ENCODE measurements around the gene TSC22D4. TPM values are rescaled to one million over a fixed set of nuclear protein-coding genes. Genes with fewer than 3 reads are reported as not detected.

Gene TSC22D4
- total and polyA plus RNA-seq, 9 of the 15 experiments (the other 6 are each of a cell fraction or from before 2014, with no cell fraction given): 0.37 to 107 (median 28.7) TPM

DNA sequence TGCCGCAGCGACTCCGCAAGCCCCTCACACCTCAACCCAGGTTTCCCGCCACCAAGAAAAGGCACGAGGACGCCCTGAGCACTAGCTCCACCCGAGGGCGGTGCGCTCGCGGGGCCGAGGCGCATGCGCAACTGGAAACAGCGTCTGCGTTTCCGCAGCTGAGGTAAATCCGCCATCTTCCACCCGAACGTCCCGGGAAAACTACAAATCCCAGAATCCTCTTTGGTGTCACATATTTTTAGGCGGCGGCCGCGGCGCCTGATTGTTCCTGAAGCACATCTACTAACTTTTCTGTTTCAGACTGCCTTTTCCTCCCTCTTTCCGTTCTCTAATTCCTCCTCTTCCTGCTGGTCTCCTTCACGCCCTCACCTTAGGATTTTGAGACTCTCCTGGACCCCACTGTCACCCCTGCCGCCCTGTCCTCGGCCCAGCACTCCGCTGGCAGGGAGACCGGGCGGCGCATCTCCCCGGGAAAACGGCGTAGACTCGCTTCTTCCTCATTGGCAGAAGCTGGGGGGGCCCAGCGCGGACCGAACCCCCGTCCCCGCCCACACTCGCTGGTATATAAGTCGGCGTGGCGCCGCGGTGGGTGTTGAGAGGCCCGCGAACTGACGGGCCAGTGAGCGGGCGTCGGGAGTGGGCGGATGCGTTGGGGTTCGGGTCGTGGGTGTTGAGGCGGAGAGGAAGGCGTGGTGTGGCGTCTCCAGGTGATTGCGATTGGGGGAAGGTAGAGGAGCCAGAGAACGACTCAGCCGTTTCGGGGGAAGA, 50.6 kb downstream of the TSC22D4 start, which contains the start of gene ZCWPW1 (continued):
- TF ChIP-seq KLF1 (tag; IDR thresholded peaks at IDR 0.05) (peak; percentile 56), RCOR1 (IDR thresholded peaks at IDR 0.05; ENCODE audit: borderline replicate concordance in 1 of 2, low read depth in 2 of 2, low read length in 2 of 2) (peak in 1 of 2 experiments; percentile 73; a peak in 2 of 4 replicates), IFI16 (CRISPR knock-in tag; IDR thresholded peaks at IDR 0.05) (no peak), GTF2A2 (tag; IDR thresholded peaks at IDR 0.05) (peak; percentile 89), NFXL1 (CRISPR knock-in tag; IDR thresholded peaks at IDR 0.05) (no peak), BDP1 (IDR thresholded peaks at IDR 0.05; ENCODE audit: insufficient read depth, insufficient read length) (no peak), CREBBP (IDR thresholded peaks at IDR 0.05; ENCODE audit: low read depth, low read length) (no peak), GABPB2 (CRISPR knock-in tag; conservative IDR thresholded peaks at IDR 0.05) (peak; percentile 80; the same call in 1 of the 2 replicates), SMAD1 (IDR thresholded peaks at IDR 0.05; ENCODE audit: low read depth, low read length, partially characterized antibody) (peak; percentile 57), PHF8 (IDR thresholded peaks at IDR 0.05; ENCODE audit: borderline replicate concordance, low read length) (peak; percentile 83), ZNF274 (IDR thresholded peaks at IDR 0.05; ENCODE audit: borderline replicate concordance, low read depth, low read length) (no peak), RBFOX2 (IDR thresholded peaks at IDR 0.05; ENCODE audit: low read depth, low read length) (peak; percentile 98), HMGN3 (IDR thresholded peaks at IDR 0.05; ENCODE audit: borderline replicate concordance, extremely low read depth, insufficient read length, low read depth, low read length) (peak; percentile 75), TAL1 (IDR thresholded peaks at IDR 0.05) (no peak; the same call in 1 of the 2 replicates)
- TF ChIP-seq, protein P1, sequence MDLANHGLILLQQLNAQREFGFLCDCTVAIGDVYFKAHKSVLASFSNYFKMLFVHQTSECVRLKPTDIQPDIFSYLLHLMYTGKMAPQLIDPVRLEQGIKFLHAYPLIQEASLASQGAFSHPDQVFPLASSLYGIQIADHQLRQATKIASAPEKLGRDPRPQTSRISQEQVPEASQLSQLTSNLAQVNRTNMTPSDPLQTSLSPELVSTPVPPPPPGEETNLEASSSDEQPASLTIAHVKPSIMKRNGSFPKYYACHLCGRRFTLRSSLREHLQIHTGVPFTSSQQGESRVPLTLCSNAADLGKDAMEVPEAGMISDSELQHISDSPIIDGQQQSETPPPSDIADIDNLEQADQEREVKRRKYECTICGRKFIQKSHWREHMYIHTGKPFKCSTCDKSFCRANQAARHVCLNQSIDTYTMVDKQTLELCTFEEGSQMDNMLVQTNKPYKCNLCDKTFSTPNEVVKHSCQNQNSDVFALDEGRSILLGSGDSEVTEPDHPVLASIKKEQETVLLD (IDR thresholded peaks at IDR 0.05): peak; percentile 97
- TF ChIP-seq, protein P2, sequence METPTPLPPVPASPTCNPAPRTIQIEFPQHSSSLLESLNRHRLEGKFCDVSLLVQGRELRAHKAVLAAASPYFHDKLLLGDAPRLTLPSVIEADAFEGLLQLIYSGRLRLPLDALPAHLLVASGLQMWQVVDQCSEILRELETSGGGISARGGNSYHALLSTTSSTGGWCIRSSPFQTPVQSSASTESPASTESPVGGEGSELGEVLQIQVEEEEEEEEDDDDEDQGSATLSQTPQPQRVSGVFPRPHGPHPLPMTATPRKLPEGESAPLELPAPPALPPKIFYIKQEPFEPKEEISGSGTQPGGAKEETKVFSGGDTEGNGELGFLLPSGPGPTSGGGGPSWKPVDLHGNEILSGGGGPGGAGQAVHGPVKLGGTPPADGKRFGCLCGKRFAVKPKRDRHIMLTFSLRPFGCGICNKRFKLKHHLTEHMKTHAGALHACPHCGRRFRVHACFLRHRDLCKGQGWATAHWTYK (CRISPR knock-in tag; IDR thresholded peaks at IDR 0.05): no peak; the same call in 1 of the 2 replicates
- TF ChIP-seq, protein P3, sequence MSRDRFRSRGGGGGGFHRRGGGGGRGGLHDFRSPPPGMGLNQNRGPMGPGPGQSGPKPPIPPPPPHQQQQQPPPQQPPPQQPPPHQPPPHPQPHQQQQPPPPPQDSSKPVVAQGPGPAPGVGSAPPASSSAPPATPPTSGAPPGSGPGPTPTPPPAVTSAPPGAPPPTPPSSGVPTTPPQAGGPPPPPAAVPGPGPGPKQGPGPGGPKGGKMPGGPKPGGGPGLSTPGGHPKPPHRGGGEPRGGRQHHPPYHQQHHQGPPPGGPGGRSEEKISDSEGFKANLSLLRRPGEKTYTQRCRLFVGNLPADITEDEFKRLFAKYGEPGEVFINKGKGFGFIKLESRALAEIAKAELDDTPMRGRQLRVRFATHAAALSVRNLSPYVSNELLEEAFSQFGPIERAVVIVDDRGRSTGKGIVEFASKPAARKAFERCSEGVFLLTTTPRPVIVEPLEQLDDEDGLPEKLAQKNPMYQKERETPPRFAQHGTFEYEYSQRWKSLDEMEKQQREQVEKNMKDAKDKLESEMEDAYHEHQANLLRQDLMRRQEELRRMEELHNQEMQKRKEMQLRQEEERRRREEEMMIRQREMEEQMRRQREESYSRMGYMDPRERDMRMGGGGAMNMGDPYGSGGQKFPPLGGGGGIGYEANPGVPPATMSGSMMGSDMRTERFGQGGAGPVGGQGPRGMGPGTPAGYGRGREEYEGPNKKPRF (IDR thresholded peaks at IDR 0.05; ENCODE audit: low read depth, low read length): no peak
- TF ChIP-seq, protein P4, sequence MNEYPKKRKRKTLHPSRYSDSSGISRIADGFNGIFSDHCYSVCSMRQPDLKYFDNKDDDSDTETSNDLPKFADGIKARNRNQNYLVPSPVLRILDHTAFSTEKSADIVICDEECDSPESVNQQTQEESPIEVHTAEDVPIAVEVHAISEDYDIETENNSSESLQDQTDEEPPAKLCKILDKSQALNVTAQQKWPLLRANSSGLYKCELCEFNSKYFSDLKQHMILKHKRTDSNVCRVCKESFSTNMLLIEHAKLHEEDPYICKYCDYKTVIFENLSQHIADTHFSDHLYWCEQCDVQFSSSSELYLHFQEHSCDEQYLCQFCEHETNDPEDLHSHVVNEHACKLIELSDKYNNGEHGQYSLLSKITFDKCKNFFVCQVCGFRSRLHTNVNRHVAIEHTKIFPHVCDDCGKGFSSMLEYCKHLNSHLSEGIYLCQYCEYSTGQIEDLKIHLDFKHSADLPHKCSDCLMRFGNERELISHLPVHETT (CRISPR knock-in tag; conservative IDR thresholded peaks at IDR 0.05 in 1 of 2, IDR thresholded peaks at IDR 0.05 in 1 of 2): peak in 1 of 2 experiments; percentile 83; a peak in 2 of 4 replicates
- TF ChIP-seq, protein P5, sequence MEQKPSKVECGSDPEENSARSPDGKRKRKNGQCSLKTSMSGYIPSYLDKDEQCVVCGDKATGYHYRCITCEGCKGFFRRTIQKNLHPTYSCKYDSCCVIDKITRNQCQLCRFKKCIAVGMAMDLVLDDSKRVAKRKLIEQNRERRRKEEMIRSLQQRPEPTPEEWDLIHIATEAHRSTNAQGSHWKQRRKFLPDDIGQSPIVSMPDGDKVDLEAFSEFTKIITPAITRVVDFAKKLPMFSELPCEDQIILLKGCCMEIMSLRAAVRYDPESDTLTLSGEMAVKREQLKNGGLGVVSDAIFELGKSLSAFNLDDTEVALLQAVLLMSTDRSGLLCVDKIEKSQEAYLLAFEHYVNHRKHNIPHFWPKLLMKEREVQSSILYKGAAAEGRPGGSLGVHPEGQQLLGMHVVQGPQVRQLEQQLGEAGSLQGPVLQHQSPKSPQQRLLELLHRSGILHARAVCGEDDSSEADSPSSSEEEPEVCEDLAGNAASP (IDR thresholded peaks at IDR 0.05): no peak

Measured in K562 (cell line).